Germinal center (tissue), 1 donor: ENCODE data around the gene RAD51.

Experiments
- DNase-seq: peaks from one replicate; pipeline ENCODE4 v3.0.0; 2012; ENCODE audit warnings: mixed read lengths, low spot score

RAD51 gene

GRCh38 chr15:40722354-40722753, 27.4 kb downstream of the RAD51 start:
- no peak for DNase-seq

GRCh38 chr15:40722934-40723333, 28.0 kb downstream of the RAD51 start:
- no peak for DNase-seq

- DNase-seq: no peak
Measured at GRCh38 chr15:40723919-40724318, 28.9 kb downstream of the RAD51 start.

- DNase-seq: no peak
Measured at GRCh38 chr15:40731034-40731433, 36.1 kb downstream of the RAD51 start.

GRCh38 chr15:40736575-40736974, 41.6 kb downstream of the RAD51 start:
- DNase-seq: no peak

- no peak for DNase-seq
Measured at GRCh38 chr15:40737048-40737447, 42.1 kb downstream of the RAD51 start.

GRCh38 chr15:40739047-40739446, 44.1 kb downstream of the RAD51 start:
- DNase-seq: no peak

GRCh38 chr15:40739854-40740253, 44.9 kb downstream of the RAD51 start:
- no peak for DNase-seq

- no peak for DNase-seq
Measured at GRCh38 chr15:40743485-40743901, 48.5 kb downstream of the RAD51 start.

GRCh38 chr15:40743921-40744814, 49.2 kb downstream of the RAD51 start:
- no peak for DNase-seq

- DNase-seq: no peak
Measured at GRCh38 chr15:40744815-40745152, 49.8 kb downstream of the RAD51 start.

GRCh38 chr15:40746916-40747418, 52.0 kb downstream of the RAD51 start:
- DNase-seq: no peak

GRCh38 chr15:40747685-40748631, 53.0 kb downstream of the RAD51 start:
- no peak for DNase-seq

- no peak for DNase-seq
Measured at GRCh38 chr15:40749151-40749630, 54.2 kb downstream of the RAD51 start.

- DNase-seq: no peak
Measured at GRCh38 chr15:40750885-40751284, 55.9 kb downstream of the RAD51 start.

GRCh38 chr15:40751745-40752144, 56.8 kb downstream of the RAD51 start:
- DNase-seq: no peak

GRCh38 chr15:40754574-40754882, 59.6 kb downstream of the RAD51 start:
- peak; percentile 24 for DNase-seq

- peak; percentile 92 for DNase-seq
Measured at GRCh38 chr15:40754883-40755811, 60.2 kb downstream of the RAD51 start, which contains the start of gene RMDN3. TSS of gene RMDN3 (minus strand) at chr15:40755254. CDS start at chr15:40754783, 471 bp downstream.

- no peak for DNase-seq
Measured at GRCh38 chr15:40755812-40756208, 60.8 kb downstream of the RAD51 start.

- DNase-seq: no peak
Measured at GRCh38 chr15:40756938-40757337, 62.0 kb downstream of the RAD51 start.

- DNase-seq: no peak
Measured at GRCh38 chr15:40759961-40760360, 65.0 kb downstream of the RAD51 start.
